ENCODE data around the gene PIK3AP1. TPM values are rescaled to one million over a fixed set of nuclear protein-coding genes. Genes with fewer than 3 reads are reported as not detected.

Gene PIK3AP1
- total and polyA plus RNA-seq, 2 of the 8 experiments (the other 6 are each of a cell fraction or from before 2014, with no cell fraction given), result 1.9 to 4.5 TPM

DNA sequence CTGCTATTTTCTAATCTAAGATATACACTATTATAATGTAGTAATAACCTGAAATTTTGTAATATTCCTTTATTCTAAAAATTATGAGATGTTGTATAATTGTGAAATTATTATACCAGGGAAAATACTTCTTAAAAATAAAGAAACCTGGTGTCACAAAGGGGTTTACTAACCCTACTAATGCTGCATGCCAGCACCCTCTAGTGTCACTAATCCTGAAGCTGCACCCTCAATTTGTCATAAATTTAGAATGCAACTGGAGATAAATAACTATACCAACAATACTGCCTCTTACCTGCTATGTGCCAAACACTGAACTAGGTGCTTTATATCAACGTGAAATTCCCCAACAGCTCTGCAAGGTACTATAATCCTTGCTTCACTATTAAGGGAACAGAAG lies 164.3 kb downstream of the PIK3AP1 start (continued):
- TF ChIP-seq CTCF (IDR thresholded peaks at IDR 0.05; ENCODE audit: control extremely low read depth in 1 of 3, insufficient read depth in 1 of 3, low read depth in 1 of 3, low read length in 3 of 3) (peak in 2 of 3 experiments; percentile 44 to 45; a peak in 3 of 4 replicates), NANOG (IDR thresholded peaks at IDR 0.05; ENCODE audit: insufficient read depth, low read depth, low read length, poor library complexity, severe bottlenecking) (no peak), RNF2 (IDR thresholded peaks at IDR 0.05; ENCODE audit: borderline replicate concordance, low read depth, low read length, missing control alignments, poor library complexity, severe bottlenecking) (no peak), RAD21 (IDR thresholded peaks at IDR 0.05 in 1 of 2, conservative IDR thresholded peaks at IDR 0.05 in 1 of 2; ENCODE audit: low read depth in 2 of 2, low read length in 2 of 2) (peak; percentile 55 to 65), CBX5 (IDR thresholded peaks at IDR 0.05; ENCODE audit: low read depth, low read length) (no peak), HDAC2 (IDR thresholded peaks at IDR 0.05; ENCODE audit: borderline replicate concordance in 1 of 2, low read depth in 2 of 2, low read length in 2 of 2) (no peak)

Measured in H1 (cell line).